OCI-LY7 (cell line): ENCODE measurements around the gene BRICD5.

Experiments
- EZH2phosphoT487 ChIP-seq: fragments of 200-600 bp; sonication (generic); IDR thresholded peaks from 2 replicates; pipeline ENCODE4 v1.6.1; 2018; ENCODE audit warnings: low read depth, borderline replicate concordance, mild to moderate bottlenecking, mixed run types, antibody characterized with exemption, low read length, moderate library complexity, mixed read lengths
- TF ChIP-seq, protein P1 (sequence below): fragments of 200-600 bp; sonication (generic); conservative IDR thresholded peaks from 2 replicates; pipeline ENCODE4 v1.5.1; 2014; ENCODE audit warnings: mild to moderate bottlenecking, antibody characterized with exemption, low read length, moderate library complexity, mixed read lengths

- TF ChIP-seq, protein P1, sequence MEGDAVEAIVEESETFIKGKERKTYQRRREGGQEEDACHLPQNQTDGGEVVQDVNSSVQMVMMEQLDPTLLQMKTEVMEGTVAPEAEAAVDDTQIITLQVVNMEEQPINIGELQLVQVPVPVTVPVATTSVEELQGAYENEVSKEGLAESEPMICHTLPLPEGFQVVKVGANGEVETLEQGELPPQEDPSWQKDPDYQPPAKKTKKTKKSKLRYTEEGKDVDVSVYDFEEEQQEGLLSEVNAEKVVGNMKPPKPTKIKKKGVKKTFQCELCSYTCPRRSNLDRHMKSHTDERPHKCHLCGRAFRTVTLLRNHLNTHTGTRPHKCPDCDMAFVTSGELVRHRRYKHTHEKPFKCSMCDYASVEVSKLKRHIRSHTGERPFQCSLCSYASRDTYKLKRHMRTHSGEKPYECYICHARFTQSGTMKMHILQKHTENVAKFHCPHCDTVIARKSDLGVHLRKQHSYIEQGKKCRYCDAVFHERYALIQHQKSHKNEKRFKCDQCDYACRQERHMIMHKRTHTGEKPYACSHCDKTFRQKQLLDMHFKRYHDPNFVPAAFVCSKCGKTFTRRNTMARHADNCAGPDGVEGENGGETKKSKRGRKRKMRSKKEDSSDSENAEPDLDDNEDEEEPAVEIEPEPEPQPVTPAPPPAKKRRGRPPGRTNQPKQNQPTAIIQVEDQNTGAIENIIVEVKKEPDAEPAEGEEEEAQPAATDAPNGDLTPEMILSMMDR, result no peak
- no peak for TF ChIP-seq EZH2phosphoT487
Observed at GRCh38 chr16:2180962-2181923, 29.4 kb downstream of the BRICD5 start.
